Smooth muscle cell (in vitro differentiated cells): Measurements from ENCODE around the gene OR10H5. TPM values are rescaled to one million over a fixed set of nuclear protein-coding genes. Genes with fewer than 3 reads are reported as not detected.
"Not testable (repeated sequence)": the region's sequence is repeated elsewhere in the genome, so short reads cannot be mapped to it uniquely, and the experiment has no call there.

Experiments
- DNase-seq: peaks from one replicate; lab custom pipeline; 2025; ENCODE audit not compliant: unreplicated experiment; lab: John Stamatoyannopoulos, UW
- H2AFZ ChIP-seq: fragments of 200-600 bp; sonication (generic); 2 replicates; pipeline ENCODE4 v1.6.0; 2016; ENCODE audit warnings: antibody characterized with exemption, low read depth, mild to moderate bottlenecking
- H3F3A ChIP-seq: fragments of 200-600 bp; sonication (generic); 2 replicates; pipeline ENCODE4 v1.6.0; 2017; ENCODE audit warnings: antibody characterized with exemption, low read depth
- H3K27ac ChIP-seq: fragments of 200-600 bp; sonication (generic); 2 replicates; pipeline ENCODE4 v1.5.1; 2016; ENCODE audit warnings: low read depth, mild to moderate bottlenecking
- H3K27me3 ChIP-seq: fragments of 200-600 bp; sonication (generic); 2 replicates; pipeline ENCODE4 v1.6.1; 2016; ENCODE audit warnings: low read depth, mild to moderate bottlenecking
- H3K36me3 ChIP-seq: fragments of 200-600 bp; sonication (generic); 2 replicates; pipeline ENCODE4 v1.5.1; 2016; ENCODE audit warnings: low read depth
- H3K4me1 ChIP-seq: fragments of 200-600 bp; sonication (generic); 2 replicates; pipeline ENCODE4 v1.5.1; 2016; ENCODE audit warnings: low read depth
- H3K4me2 ChIP-seq: fragments of 200-600 bp; sonication (generic); 2 replicates; pipeline ENCODE4 v1.6.0; 2016; ENCODE audit warnings: mild to moderate bottlenecking
- H3K4me3 ChIP-seq: fragments of 200-600 bp; sonication (generic); 2 replicates; pipeline ENCODE4 v1.5.1; 2016; ENCODE audit warnings: mild to moderate bottlenecking
- H3K79me2 ChIP-seq: fragments of 200-600 bp; sonication (generic); 2 replicates; pipeline ENCODE4 v1.6.0; 2016; ENCODE audit warnings: low read depth, mild to moderate bottlenecking
- H3K9ac ChIP-seq: fragments of 200-600 bp; sonication (generic); 2 replicates; pipeline ENCODE4 v1.6.0; 2016; ENCODE audit warnings: low read depth
- H3K9me3 ChIP-seq: fragments of 200-600 bp; sonication (generic); replicated peaks from 2 replicates; pipeline ENCODE4 v1.5.1; 2016; ENCODE audit warnings: low read depth
- H4K20me1 ChIP-seq: fragments of 200-600 bp; sonication (generic); 2 replicates; pipeline ENCODE4 v1.6.0; 2016; ENCODE audit warnings: low read depth
- CTCF ChIP-seq: fragments of 200-600 bp; sonication (generic); IDR thresholded peaks from 2 replicates; pipeline ENCODE4 v1.5.1; 2017; ENCODE audit warnings: borderline replicate concordance, mild to moderate bottlenecking, antibody characterized with exemption; ENCODE audit not compliant: insufficient read depth, poor library complexity, severe bottlenecking
- WGBS: methylation state at CpG from one replicate; pipeline ENCODE4 v1.1.7; 2016; ENCODE audit warnings: low lambda C conversion rate; 5-methylcytosine and 5-hydroxymethylcytosine counted together
- polyA plus RNA-seq: library from polyadenylated mRNA; unstranded; fragments of >200 nt; fragmentation: Nextera tagmentation; extraction: Ambion mirVana; gene quantifications from 2 replicates; pipeline ENCODE4 v1.2.1, GENCODE V29; 2016
- total RNA-seq: library from RNA; depleted of rRNA; stranded (reverse); fragments of >200 nt; gene quantifications from 2 replicates; pipeline ENCODE4 v1.2.3, GENCODE V29; 2014

The OR10H5 gene
- total and polyA plus RNA-seq, 2 experiments from 2014 or later = not detected

- peaks cover 13% of the 10 kb centered on the region for H3K9me3 ChIP-seq
- no peaks in the 10 kb centered on the region for H3K4me1 ChIP-seq
- no peak overlapping the region for H3K27ac ChIP-seq
- no peaks in the 10 kb centered on the region for H3K27me3 ChIP-seq
- no peaks in the 10 kb centered on the region for H3K79me2 ChIP-seq
- no peaks in the 10 kb centered on the region for H3K36me3 ChIP-seq
- H3K9ac ChIP-seq = no peak overlapping the region
- H3F3A ChIP-seq = no peaks in the 10 kb centered on the region
- DNase-seq = no peak
- WGBS = 47% methylated on average over 2 of the region's 2 CpGs
- no peak for TF ChIP-seq CTCF
- H4K20me1 ChIP-seq = no peaks in the 10 kb centered on the region
- no peak overlapping the region for H3K4me3 ChIP-seq
- no peak overlapping the region for H3K4me2 ChIP-seq
- no peak overlapping the region for H2AFZ ChIP-seq
Observed at GRCh38 chr19:15758379-15758778, 29.1 kb upstream of the OR10H5 start.

- no peak overlapping the region for H3K9ac ChIP-seq
- no peak overlapping the region for H3K27ac ChIP-seq
- H3K36me3 ChIP-seq = no peaks in the 10 kb centered on the region
- H3K9me3 ChIP-seq = peaks cover 11% of the 10 kb centered on the region
- TF ChIP-seq CTCF = no peak
- no peak overlapping the region for H2AFZ ChIP-seq
- no peak overlapping the region for H3K4me2 ChIP-seq
- H3K27me3 ChIP-seq = no peaks in the 10 kb centered on the region
- WGBS = 79% methylated on average over 28 of the region's 28 CpGs
- H3K79me2 ChIP-seq = no peaks in the 10 kb centered on the region
- H3F3A ChIP-seq = no peaks in the 10 kb centered on the region
- H3K4me3 ChIP-seq = no peak overlapping the region
- no peaks in the 10 kb centered on the region for H3K4me1 ChIP-seq
- no peaks in the 10 kb centered on the region for H4K20me1 ChIP-seq
- DNase-seq = no peak
Observed at GRCh38 chr19:15759962-15760565, 27.4 kb upstream of the OR10H5 start.

- Histone ChIP-seq H3K79me2 (no peaks in the 10 kb centered on the region), H4K20me1 (no peaks in the 10 kb centered on the region), H3F3A (no peaks in the 10 kb centered on the region), H3K4me3 (no peak overlapping the region), H3K36me3 (no peaks in the 10 kb centered on the region), H3K4me2 (no peak overlapping the region), H2AFZ (no peak overlapping the region), H3K9me3 (peaks cover 8% of the 10 kb centered on the region), H3K4me1 (no peaks in the 10 kb centered on the region), H3K27ac (no peak overlapping the region), H3K27me3 (no peaks in the 10 kb centered on the region), H3K9ac (no peak overlapping the region)
- WGBS = 89% methylated on average over 6 of the region's 6 CpGs
- no peak for DNase-seq
- TF ChIP-seq CTCF = no peak
Observed at GRCh38 chr19:15769586-15769985, 17.9 kb upstream of the OR10H5 start.

- 67% methylated on average over 3 of the region's 3 CpGs for WGBS
- not testable (repeated sequence) for H3F3A ChIP-seq
Observed at GRCh38 chr19:15774159-15774558, 13.3 kb upstream of the OR10H5 start.

More at GRCh38 chr19:15774159-15774558, 13.3 kb upstream of the OR10H5 start:
- H2AFZ ChIP-seq, DNase-seq, H3K36me3 ChIP-seq, H3K79me2 ChIP-seq, H3K4me3 ChIP-seq, H3K4me1 ChIP-seq, H3K27ac ChIP-seq, H4K20me1 ChIP-seq, H3K9me3 ChIP-seq, H3K4me2 ChIP-seq, H3K27me3 ChIP-seq, H3K9ac ChIP-seq: not testable (repeated sequence)
